Mucosa of rectum (tissue), 2 donors: ENCODE results near the gene SORL1-AS1.
A peak's percentile ranks its signal among the peaks of the same experiment; 100 is the strongest.

Experiments used
- H3K27ac ChIP-seq, 2 donors: one replicate each; pipeline ENCODE4 v1.7.0; 2013; ENCODE audit warnings: inconsistent platforms in 2 of 2, low read depth in 2 of 2, low read length in 2 of 2
- H3K27me3 ChIP-seq, 2 donors: one replicate each; pipeline ENCODE4 v1.7.0; 2013; ENCODE audit warnings: low read length in 2 of 2; ENCODE audit not compliant: control insufficient read depth in 2 of 2, insufficient read depth in 2 of 2
- H3K36me3 ChIP-seq, 2 donors: one replicate each; pipeline ENCODE4 v1.7.0; 2013; ENCODE audit warnings: low read length in 2 of 2; ENCODE audit not compliant: control insufficient read depth in 2 of 2, insufficient read depth in 2 of 2
- H3K4me1 ChIP-seq, 2 donors: one replicate each; pipeline ENCODE4 v1.7.0; 2013; ENCODE audit warnings: low read length in 2 of 2, mild to moderate bottlenecking in 1 of 2; ENCODE audit not compliant: control insufficient read depth in 2 of 2, insufficient read depth in 2 of 2
- H3K4me3 ChIP-seq, 2 donors: one replicate each; pipeline ENCODE4 v1.7.0; 2013; ENCODE audit warnings: low read length in 2 of 2
- H3K9ac ChIP-seq, 2 donors: one replicate each; pipeline ENCODE4 v1.7.0; 2013; ENCODE audit warnings: low read length in 2 of 2, low read depth in 1 of 2, mild to moderate bottlenecking in 1 of 2
- H3K9me3 ChIP-seq, 2 donors: one replicate each; pipeline ENCODE4 v1.7.0; 2013; ENCODE audit warnings: low read length in 2 of 2; ENCODE audit not compliant: control insufficient read depth in 2 of 2
- donor health status: healthy.
- donor health status: Normal muscosa, but diverticular disease.

SORL1-AS1 gene

DNA sequence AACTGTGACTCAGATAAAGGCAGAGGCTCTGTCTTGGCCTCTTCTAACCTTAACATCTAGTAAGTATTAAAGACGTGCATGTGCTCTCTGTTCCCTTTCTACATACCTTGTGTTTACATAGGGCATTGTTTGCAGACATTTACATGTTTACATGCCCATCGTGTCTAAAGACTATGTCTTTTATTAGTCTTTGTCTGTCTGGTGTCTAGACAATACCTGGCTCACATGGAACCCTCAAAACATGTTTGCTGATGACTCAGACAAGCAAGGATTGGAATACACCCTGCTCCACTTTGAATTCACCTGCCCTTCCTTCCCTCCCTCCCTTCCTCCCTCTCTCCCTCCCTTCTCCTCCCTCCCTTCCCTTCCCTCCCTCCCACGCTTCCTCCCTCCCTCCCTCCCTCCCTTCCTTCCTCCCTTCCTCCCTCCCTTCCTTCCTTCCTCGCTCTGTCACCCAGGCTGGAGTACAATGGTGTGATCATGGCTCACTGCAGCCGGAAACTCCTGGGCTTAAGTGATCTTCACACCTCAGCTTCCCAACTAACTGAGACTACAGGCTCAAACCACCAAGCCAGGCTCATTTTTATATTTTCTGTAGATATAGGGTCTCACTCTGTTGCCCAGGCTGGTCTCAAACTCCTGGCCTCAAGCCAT is 23.7 kb upstream of the SORL1-AS1 start:
- peaks cover 0 to 3% of the 10 kb centered on the region in 2 donors for H3K4me1 ChIP-seq
- peak overlapping the region; percentile 38 to 43 for H3K27ac ChIP-seq
- no peak overlapping the region for H3K4me3 ChIP-seq
- no peak overlapping the region for H3K9ac ChIP-seq
- H3K9me3 ChIP-seq: no peaks in the 10 kb centered on the region
- H3K27me3 ChIP-seq: no peaks in the 10 kb centered on the region
- H3K36me3 ChIP-seq: peaks cover 16 to 26% of the 10 kb centered on the region in 2 donors

DNA sequence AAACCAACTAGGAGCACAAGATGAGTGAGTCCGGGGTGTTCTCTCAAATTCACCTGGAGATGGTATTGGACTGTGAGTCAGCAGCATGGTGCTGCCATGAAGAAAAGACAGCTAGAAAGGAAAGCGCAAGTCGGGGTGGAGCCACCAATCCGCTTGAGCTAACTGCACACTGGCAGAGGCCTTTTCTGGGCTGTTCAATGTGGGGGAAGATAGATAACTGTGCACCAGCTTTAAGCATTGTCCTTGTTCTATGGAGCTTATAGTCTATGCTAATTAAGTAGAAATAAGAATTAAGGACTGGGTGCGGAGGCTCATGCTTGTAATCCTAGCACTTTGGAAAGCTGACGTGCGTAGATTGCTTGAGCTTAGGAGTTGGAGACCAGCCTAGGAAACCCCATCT is 21.9 kb upstream of the SORL1-AS1 start:
- no peaks in the 10 kb centered on the region for H3K9me3 ChIP-seq

DNA sequence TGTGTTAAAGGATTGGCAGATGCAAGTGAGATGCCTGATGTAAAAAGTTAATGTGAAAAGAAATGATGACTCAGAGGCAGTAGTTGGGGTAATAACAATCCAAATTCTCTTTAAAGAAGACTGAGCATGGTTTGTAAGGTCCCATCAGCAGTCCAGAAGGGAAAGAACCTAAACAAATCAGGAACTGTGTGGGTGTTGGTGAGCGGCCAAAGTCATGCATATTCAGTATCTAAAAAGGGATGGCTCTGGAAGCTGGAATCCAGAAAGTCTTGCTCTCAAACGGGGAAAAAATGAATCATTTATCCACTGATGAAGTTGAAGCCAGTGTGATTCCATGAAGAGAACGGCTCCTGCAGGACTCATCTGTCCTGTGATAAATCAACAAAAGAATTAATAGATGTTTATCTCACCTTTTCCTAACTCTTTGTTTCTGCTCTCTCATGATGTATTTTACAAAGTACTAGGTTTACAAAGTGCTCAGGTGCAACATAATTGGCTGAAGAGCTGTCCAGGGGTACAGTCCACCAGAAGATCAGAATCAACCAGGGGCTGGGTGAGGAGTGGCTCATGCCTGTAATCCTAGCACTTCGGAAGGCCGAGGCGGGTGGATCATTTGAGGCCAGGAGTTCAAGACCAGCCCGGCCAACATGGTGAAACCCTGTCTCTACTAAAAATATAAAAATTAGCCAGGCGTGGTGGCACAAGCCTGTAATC is 20.5 kb upstream of the SORL1-AS1 start:
- H3K9ac ChIP-seq: no peak overlapping the region
- H3K27me3 ChIP-seq: no peaks in the 10 kb centered on the region
- peaks cover 19 to 27% of the 10 kb centered on the region in 2 donors for H3K36me3 ChIP-seq
- no peak overlapping the region for H3K4me3 ChIP-seq
- no peaks in the 10 kb centered on the region for H3K9me3 ChIP-seq
- no peak overlapping the region for H3K27ac ChIP-seq
- peaks cover 0 to 5% of the 10 kb centered on the region in 2 donors for H3K4me1 ChIP-seq

More for the DNA sequence above, 21.9 kb upstream of the SORL1-AS1 start:
- H3K4me1 ChIP-seq: peaks cover 0 to 3% of the 10 kb centered on the region in 2 donors
- H3K9ac ChIP-seq: no peak overlapping the region
- H3K36me3 ChIP-seq: peaks cover 25 to 40% of the 10 kb centered on the region in 2 donors
- H3K27ac ChIP-seq: no peak overlapping the region
- no peak overlapping the region for H3K4me3 ChIP-seq
- no peaks in the 10 kb centered on the region for H3K27me3 ChIP-seq

DNA sequence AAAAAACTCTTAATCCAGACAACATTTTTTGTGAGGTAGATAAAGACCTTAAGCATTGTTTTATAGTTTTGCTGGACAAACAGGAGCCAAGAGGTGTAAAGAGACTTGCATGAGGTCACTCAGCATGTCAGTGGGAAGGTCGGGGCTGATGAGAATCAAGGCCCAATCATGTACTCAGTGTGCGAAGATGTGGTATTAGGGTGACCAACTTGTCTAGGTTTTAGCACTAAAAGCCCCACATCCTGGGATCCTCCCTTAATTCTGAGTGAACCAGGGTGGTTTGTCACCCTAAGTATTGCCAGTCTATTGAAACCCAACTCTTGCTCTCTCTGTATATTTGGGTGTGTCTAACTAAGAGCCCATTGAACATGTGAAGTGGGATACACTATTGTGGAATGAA is 19.5 kb upstream of the SORL1-AS1 start:
- Histone ChIP-seq H3K36me3 (peaks cover 13 to 22% of the 10 kb centered on the region in 2 donors), H3K4me3 (no peak overlapping the region), H3K27ac (no peak overlapping the region), H3K4me1 (peaks cover 8 to 11% of the 10 kb centered on the region in 2 donors), H3K9ac (no peak overlapping the region), H3K9me3 (no peaks in the 10 kb centered on the region), H3K27me3 (peaks cover 0 to 3% of the 10 kb centered on the region in 2 donors)

DNA sequence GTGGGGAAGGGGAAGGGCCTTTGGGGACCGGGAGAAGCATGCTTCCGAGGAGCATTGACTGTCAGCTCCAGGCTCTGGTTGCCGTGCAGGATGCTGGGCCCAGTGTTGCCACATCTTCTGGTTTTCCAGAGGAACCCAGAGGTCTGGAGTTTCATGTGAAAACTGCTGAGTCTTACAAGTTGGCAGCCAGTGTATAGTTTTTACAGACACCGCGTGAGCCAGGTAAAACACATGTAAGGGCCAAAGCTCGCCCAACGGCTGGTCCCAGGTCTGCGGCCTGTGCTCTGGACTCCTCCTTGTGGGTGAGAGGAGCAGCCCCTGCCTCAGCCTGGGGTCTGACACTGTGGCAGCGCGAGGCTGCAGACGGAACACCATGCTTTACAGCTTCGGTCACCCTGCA is 18.4 kb upstream of the SORL1-AS1 start:
- Histone ChIP-seq H3K36me3 (peaks cover 12 to 21% of the 10 kb centered on the region in 2 donors), H3K27ac (no peak overlapping the region), H3K9ac (no peak overlapping the region)

DNA sequence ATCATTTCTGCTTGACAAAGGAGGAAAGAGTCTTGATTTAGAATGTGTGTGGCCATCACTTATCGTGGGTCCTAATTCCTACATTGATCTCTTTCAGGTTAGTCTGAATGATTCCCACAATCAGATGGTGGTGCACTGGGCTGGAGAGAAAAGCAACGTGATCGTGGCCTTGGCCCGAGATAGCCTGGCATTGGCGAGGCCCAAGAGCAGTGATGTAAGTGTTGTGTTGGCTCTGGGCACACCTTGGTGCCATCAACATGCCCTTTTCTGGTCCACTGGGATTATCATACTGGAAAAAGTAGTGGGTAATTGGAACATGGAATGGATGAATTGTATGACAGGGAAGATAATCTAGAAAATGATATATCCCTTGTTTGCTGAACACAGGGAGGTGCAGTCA is 17.1 kb upstream of the SORL1-AS1 start:
- no peak overlapping the region for H3K9ac ChIP-seq
- no peak overlapping the region for H3K4me3 ChIP-seq
- H3K4me1 ChIP-seq: peaks cover 23 to 26% of the 10 kb centered on the region in 2 donors
- peaks cover 12 to 21% of the 10 kb centered on the region in 2 donors for H3K36me3 ChIP-seq
- H3K27me3 ChIP-seq: peaks cover 0 to 3% of the 10 kb centered on the region in 2 donors
- H3K27ac ChIP-seq: no peak overlapping the region
- no peaks in the 10 kb centered on the region for H3K9me3 ChIP-seq

More for the DNA sequence above, 18.4 kb upstream of the SORL1-AS1 start:
- H3K4me3 ChIP-seq: no peak overlapping the region
- peaks cover 16 to 21% of the 10 kb centered on the region in 2 donors for H3K4me1 ChIP-seq
- peaks cover 0 to 3% of the 10 kb centered on the region in 2 donors for H3K27me3 ChIP-seq
- H3K9me3 ChIP-seq: no peaks in the 10 kb centered on the region

DNA sequence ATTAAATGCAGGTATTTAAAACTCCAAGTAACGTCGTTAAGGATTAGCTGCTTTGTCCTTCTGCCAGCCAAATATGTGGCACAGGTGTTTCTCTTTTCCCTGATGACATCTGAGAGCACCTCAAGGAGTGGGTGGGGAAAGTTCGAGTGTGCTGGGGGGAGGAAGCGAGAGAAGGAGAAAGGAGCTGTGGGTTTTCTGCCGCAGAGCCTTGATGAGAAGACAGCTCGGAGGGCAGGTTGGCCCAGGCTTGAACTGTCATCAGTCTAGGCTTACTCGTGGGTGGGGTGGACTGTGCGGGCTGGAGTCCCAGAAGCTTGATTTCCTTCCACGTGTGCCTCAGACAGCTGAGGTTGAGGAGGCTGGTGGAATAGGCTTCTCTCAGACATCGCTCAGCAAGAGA is 15.2 kb upstream of the SORL1-AS1 start:
- Histone ChIP-seq H3K36me3 (peaks cover 12 to 18% of the 10 kb centered on the region in 2 donors), H3K4me3 (no peak overlapping the region), H3K4me1 (peaks cover 23 to 26% of the 10 kb centered on the region in 2 donors), H3K9ac (no peak overlapping the region), H3K9me3 (no peaks in the 10 kb centered on the region), H3K27me3 (peaks cover 0 to 3% of the 10 kb centered on the region in 2 donors), H3K27ac (peak overlapping the region in 1 of 2 donors; percentile 79)

DNA sequence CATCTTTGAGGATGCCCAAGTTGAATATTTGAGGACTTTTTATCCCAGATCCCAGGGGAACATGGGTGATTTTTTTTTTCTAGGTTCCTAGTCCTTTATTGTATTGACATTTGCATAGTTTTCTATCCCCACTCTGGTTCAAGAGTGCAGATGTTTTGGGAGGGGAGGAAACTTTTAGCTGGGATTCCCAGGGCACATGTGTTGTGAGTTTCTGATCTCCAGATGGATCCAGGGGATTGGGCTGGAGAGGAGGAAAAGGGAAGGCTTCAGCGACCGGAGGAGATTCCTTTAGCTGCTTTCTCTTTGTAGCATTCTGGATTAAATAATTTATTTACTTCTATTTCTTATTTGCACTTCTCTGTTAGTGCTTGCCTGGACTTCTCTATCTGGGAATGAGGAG is 14.7 kb upstream of the SORL1-AS1 start:
- Histone ChIP-seq H3K27ac (peak overlapping the region; percentile 79 to 82), H3K4me3 (peak overlapping the region in 1 of 2 donors; percentile 5), H3K36me3 (peaks cover 12 to 18% of the 10 kb centered on the region in 2 donors), H3K27me3 (peaks cover 0 to 3% of the 10 kb centered on the region in 2 donors), H3K9me3 (no peaks in the 10 kb centered on the region), H3K9ac (no peak overlapping the region), H3K4me1 (peaks cover 23 to 26% of the 10 kb centered on the region in 2 donors)

DNA sequence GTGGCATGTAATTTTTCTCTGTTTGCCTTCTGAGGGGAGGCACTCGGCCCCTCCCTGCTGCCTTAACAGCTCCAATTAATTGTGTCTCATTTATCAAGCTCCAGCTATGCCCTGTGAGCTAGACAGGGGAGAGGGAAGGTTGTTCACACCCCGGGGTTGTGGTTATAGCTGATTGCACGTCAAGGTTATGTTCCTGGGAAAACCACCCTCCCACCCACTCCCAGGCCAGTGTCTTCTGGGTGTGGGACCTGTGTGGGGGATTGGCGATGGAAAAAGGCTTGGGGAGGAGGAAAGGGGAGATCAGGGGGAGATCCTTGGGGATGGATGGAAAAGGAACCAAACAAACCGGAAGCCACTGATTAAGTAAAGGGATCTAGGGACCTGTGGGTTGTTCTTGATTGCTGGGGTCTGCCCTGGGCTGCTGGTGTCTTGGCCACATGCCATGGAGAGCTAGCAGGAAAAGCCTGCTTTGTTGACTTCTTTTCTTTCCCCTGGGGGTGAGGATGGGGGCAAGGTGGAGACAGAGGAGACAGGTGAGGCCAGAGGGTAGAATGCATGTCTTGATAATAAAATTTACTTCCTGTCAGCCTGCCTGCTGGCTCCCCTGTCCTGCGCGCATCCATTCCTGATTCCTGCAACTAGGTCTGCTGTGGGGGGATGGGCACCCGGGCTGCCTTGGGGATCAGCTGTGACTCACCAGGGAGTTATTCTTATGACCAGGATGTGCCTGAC is 13.5 kb upstream of the SORL1-AS1 start:
- H3K4me1 ChIP-seq: peaks cover 23 to 26% of the 10 kb centered on the region in 2 donors
- peak overlapping the region in 1 of 2 donors; percentile 32 for H3K4me3 ChIP-seq

DNA sequence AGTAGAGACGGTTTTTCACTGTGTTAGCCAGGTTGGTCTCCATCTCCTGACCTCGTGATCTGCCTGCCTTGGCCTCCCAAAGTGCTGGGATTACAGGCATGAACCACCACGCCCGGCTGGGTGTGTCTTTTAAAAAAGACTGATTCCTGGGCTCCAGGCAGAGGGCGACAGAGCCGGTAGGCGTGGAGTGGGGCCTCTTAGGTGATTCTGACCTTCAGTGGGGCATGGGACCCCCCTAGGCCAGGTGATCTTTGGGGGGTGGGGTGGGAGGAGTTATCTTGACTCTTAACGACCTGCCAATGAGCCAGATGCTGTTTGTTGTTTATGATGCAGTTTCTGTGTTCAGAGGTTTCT is 12.9 kb upstream of the SORL1-AS1 start:
- Histone ChIP-seq H3K4me1 (peaks cover 23 to 26% of the 10 kb centered on the region in 2 donors), H3K9ac (peak overlapping the region in 1 of 2 donors; percentile 36), H3K4me3 (no peak overlapping the region), H3K9me3 (no peaks in the 10 kb centered on the region), H3K27ac (peak overlapping the region; percentile 79 to 82), H3K27me3 (peaks cover 0 to 3% of the 10 kb centered on the region in 2 donors), H3K36me3 (peaks cover 4 to 8% of the 10 kb centered on the region in 2 donors)

More for the DNA sequence above, 13.5 kb upstream of the SORL1-AS1 start:
- H3K27me3 ChIP-seq: peaks cover 0 to 3% of the 10 kb centered on the region in 2 donors
- peak overlapping the region; percentile 79 to 82 for H3K27ac ChIP-seq
- H3K9me3 ChIP-seq: no peaks in the 10 kb centered on the region
- H3K36me3 ChIP-seq: peaks cover 7 to 12% of the 10 kb centered on the region in 2 donors
- peak overlapping the region; percentile 28 to 36 for H3K9ac ChIP-seq
